HL-60 (cell line): Measurements from ENCODE around the gene FBXO17.

Experiments
- CTCF ChIP-seq: IDR thresholded peaks from one replicate; pipeline ENCODE4 v1.5.1; 2011; ENCODE audit warnings: low read length, control low read depth, inconsistent platforms; ENCODE audit not compliant: insufficient read depth
- POLR2AphosphoS5 ChIP-seq: IDR thresholded peaks from 2 replicates; pipeline ENCODE4 v1.6.1; 2012; ENCODE audit warnings: low read depth

- TF ChIP-seq CTCF (no peak), POLR2AphosphoS5 (no peak)
Measured at GRCh38 chr19:38946229-38947010, 29.1 kb downstream of the FBXO17 start.
